Urothelium cell line (cell line): ENCODE measurements around the gene SUFU.

Source experiments
- DNase-seq: peaks from one replicate; pipeline ENCODE4 v3.0.0; 2011; ENCODE audit warnings: low spot score, mixed read lengths
- FAIRE-seq: peaks from 2 replicates; lab custom pipeline; 2011; peaks lifted over from hg19 to GRCh38; lab: Jason Lieb, UNC

SUFU gene

GRCh38 chr10:102682416-102682815 lies 178.6 kb downstream of the SUFU start:
- DNase-seq (no peak), FAIRE-seq (no peak)

GRCh38 chr10:102682981-102683380 lies 179.2 kb downstream of the SUFU start:
- FAIRE-seq (no peak), DNase-seq (no peak)
